Ectodermal cell (in vitro differentiated cells): ENCODE results near the gene AGER.
"Not testable (repeated sequence)": the region's sequence is repeated elsewhere in the genome, so short reads cannot be mapped to it uniquely, and the experiment has no call there.

Experiments
- H3K27ac ChIP-seq: 2 replicates; pipeline ENCODE4 v1.7.0; 2013; ENCODE audit warnings: mild to moderate bottlenecking, low read depth, low read length; ENCODE audit not compliant: insufficient read depth, poor library complexity, severe bottlenecking
- H3K27me3 ChIP-seq: 2 replicates; pipeline ENCODE4 v1.7.0; 2013; ENCODE audit warnings: mild to moderate bottlenecking, low read length; ENCODE audit not compliant: insufficient read depth, control insufficient read depth, poor library complexity, severe bottlenecking
- H3K36me3 ChIP-seq: one replicate; pipeline ENCODE4 v1.7.0; 2013; ENCODE audit warnings: low read length; ENCODE audit not compliant: control insufficient read depth, insufficient read depth
- H3K4me1 ChIP-seq: one replicate; pipeline ENCODE4 v1.7.0; 2013; ENCODE audit warnings: low read length; ENCODE audit not compliant: control insufficient read depth, insufficient read depth
- H3K4me3 ChIP-seq: 2 replicates; pipeline ENCODE4 v1.7.0; 2013; ENCODE audit warnings: low read depth, low read length, control low read depth; ENCODE audit not compliant: insufficient read depth
- H3K9me3 ChIP-seq: 2 replicates; pipeline ENCODE4 v1.7.0; 2013; ENCODE audit warnings: mild to moderate bottlenecking, low read length, moderate library complexity; ENCODE audit not compliant: control insufficient read depth
- WGBS, 2 experiments: methylation state at CpG; one replicate each; pipeline ENCODE4 v1.1.7; 2013; ENCODE audit warnings: missing lambda C conversion rate in 2 of 2; 5-methylcytosine and 5-hydroxymethylcytosine counted together

The AGER gene

GRCh38 chr6:32149092-32149755 is 34.8 kb downstream of the AGER start:
- no peaks in the 10 kb centered on the region for H3K9me3 ChIP-seq
- H3K36me3 ChIP-seq = no peaks in the 10 kb centered on the region
- H3K4me3 ChIP-seq = no peak overlapping the region
- H3K4me1 ChIP-seq = peaks cover 11% of the 10 kb centered on the region
- peaks cover 26% of the 10 kb centered on the region for H3K27me3 ChIP-seq
- WGBS, 2 experiments = 93 to 94% methylated on average over 47 of the region's 47 CpGs
- no peak overlapping the region for H3K27ac ChIP-seq

DNA sequence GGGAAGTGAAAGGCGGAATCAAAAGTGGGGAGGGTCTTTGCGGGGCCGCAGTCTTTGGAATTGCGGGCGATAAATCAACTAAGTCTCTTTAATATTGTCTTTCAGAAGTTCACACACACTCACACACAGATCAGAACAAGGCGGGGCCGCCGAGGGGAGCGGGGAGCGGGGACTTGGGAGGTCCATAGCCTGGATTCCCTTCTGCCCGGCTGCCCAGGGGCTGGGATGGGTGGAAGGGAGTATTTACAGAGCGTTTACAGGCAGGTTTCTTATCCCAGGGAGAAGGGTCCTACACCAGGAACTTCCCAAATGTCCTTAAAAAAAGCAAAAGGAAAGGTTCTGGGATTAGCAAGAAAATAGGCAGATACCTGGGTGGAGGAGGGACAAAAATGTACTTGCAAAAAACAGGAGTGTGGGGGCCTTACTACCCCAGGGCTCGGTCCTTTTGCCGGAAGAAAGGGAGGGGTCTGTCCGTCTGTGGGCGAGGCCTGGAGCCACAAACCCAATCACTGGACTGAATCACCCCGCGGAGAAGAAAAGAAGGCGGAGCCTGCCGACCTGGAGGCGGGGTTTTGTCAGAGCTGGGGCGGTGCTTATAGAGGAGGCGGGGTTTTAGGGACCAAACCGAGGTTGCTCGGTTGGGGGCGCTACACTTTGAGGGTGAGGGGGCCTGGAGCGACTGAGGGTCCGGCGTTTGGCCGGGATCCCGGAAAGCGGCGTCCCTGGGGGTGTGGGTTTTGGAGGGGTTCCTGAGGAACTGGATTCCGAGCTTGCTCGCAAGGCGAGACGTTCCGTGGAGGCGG is 35.6 kb downstream of the AGER start:
- Histone ChIP-seq H3K9me3 (no peaks in the 10 kb centered on the region), H3K4me3 (no peak overlapping the region), H3K27me3 (peaks cover 26% of the 10 kb centered on the region), H3K36me3 (no peaks in the 10 kb centered on the region), H3K4me1 (peaks cover 11% of the 10 kb centered on the region), H3K27ac (no peak overlapping the region)
- WGBS, 2 experiments = 92 to 93% methylated on average over 39 of the region's 39 CpGs

DNA sequence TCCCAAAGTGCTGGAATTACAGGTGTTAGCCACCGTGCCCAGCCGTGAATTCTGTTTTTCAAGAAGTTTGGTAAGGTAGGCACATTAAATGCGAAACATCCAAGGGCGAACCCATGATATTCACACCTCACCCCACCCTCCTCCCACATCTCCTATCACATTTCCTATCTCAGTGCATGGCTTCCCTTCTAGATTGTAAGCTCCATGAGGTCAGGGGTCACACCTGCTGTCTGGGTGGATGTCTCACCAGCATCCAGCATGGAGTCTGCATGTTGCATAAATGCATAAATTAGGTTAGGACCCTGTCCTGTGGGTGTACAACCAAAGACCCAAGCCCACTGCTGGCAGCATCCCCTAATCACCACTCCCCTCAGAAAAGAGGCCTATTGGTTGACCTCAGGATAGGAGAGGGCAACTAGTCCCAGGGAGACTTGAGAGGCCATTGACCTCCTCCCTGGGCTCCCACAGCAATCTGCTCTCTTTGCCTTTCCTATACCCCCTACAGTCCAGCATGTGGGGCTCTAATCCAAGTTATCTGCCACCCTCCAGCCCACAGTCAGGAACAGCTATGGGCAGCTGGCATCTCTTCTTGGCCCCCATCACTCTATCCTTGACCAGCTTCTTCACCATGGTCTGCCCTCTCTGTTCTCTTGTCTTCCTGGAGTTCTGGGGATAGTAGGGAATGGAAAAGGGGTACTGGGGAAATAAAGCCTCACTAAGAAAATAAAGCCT is 36.5 kb downstream of the AGER start:
- Histone ChIP-seq H3K27me3 (peaks cover 25% of the 10 kb centered on the region), H3K4me1 (peaks cover 10% of the 10 kb centered on the region), H3K27ac (no peak overlapping the region), H3K36me3 (no peaks in the 10 kb centered on the region), H3K9me3 (no peaks in the 10 kb centered on the region), H3K4me3 (no peak overlapping the region)
- 90 to 93% methylated on average over 4 of the region's 4 CpGs for WGBS, 2 experiments

GRCh38 chr6:32146687-32147086 is 37.4 kb downstream of the AGER start:
- no peak overlapping the region for H3K27ac ChIP-seq

DNA sequence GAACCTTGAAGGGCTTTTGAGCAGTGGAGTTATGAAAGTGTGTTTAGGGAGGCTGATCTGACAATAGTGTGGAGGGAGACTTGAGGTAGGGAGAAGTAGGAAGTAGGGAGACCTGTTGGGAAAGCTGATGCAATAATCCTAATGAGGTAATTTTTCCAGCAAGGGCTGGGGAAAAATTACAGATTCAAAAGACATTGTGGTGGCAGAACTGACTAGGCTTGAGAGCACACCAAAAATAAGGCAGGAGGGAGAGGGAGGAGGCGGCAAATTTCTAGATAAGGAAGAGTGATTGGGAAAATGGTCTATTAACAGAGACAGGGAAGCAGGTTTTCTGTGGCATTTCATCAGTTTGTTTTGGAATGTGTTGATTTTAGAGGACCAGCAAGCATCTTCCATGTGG is 37.8 kb downstream of the AGER start:
- H3K27ac ChIP-seq = no peak overlapping the region
- peaks cover under 1% of the 10 kb centered on the region for H3K4me1 ChIP-seq
- no peaks in the 10 kb centered on the region for H3K36me3 ChIP-seq
- H3K4me3 ChIP-seq = no peak overlapping the region
- 90 to 95% methylated on average over 1 of the region's 1 CpG for WGBS, 2 experiments
- H3K9me3 ChIP-seq = no peaks in the 10 kb centered on the region
- peaks cover 18% of the 10 kb centered on the region for H3K27me3 ChIP-seq

More at GRCh38 chr6:32146687-32147086, 37.4 kb downstream of the AGER start:
- H3K4me3 ChIP-seq = no peak overlapping the region
- no peaks in the 10 kb centered on the region for H3K36me3 ChIP-seq
- 46 to 47% methylated on average over 4 of the region's 4 CpGs for WGBS, 2 experiments
- H3K9me3 ChIP-seq = no peaks in the 10 kb centered on the region
- H3K4me1 ChIP-seq = peaks cover 3% of the 10 kb centered on the region
- H3K27me3 ChIP-seq = peaks cover 21% of the 10 kb centered on the region

DNA sequence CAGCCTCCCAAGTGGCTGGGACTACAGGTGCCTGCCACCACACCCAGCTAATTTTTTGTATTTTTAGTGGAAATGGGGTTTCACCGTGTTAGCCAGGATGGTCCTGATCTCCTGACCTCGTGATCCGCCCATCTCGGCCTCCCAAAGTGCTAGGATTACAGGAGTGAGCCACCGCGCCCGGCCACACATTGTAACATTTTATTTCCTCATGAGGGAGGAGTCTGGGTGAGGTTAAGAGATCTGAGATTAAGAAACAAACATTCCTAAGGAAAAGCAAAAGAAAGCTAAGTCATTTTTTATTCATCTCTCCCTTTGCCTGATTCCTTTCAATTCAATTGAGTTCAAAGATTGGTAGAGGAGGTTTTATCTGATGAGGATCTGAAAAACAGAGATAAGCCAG is 39.8 kb downstream of the AGER start:
- H3K4me3 ChIP-seq, H3K27me3 ChIP-seq, H3K27ac ChIP-seq, H3K9me3 ChIP-seq, H3K4me1 ChIP-seq, H3K36me3 ChIP-seq: not testable (repeated sequence)
- WGBS, 2 experiments = 90 to 99% methylated on average over 7 of the region's 7 CpGs

DNA sequence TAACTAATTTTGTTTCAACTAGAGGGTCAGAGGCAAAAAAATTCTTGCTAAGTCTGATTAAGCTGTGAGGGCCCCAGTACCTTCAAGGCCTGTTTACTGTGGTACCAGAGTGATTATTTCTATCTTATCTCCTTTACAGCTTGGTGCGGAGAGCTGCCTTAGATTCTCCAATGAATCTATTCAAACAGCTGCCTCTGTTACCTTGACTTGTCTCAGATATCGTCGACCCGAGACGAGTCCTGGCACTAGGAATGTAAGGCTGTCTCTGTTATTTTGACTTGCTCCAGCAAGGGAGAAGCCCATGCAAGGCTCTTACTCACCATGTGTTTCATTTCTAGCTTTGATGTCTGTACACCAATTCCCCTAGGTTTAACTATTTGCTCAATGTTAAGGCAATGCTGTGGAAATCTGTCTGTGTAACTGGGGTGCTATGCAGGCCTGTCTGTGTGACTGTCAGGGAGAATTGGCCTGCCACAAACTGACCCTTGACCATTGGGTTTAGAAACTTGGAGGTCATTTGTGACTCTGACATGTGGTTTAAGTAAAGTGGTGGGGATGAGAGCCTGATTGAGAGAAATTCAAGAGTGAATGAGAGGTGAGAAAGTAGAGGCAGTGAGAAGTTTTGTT is 43.5 kb downstream of the AGER start:
- H3K4me3 ChIP-seq = no peak overlapping the region
- no peaks in the 10 kb centered on the region for H3K27me3 ChIP-seq
- 87 to 94% methylated on average over 5 of the region's 5 CpGs for WGBS, 2 experiments
- no peaks in the 10 kb centered on the region for H3K4me1 ChIP-seq
- no peak overlapping the region for H3K27ac ChIP-seq
- no peaks in the 10 kb centered on the region for H3K9me3 ChIP-seq
- no peaks in the 10 kb centered on the region for H3K36me3 ChIP-seq

DNA sequence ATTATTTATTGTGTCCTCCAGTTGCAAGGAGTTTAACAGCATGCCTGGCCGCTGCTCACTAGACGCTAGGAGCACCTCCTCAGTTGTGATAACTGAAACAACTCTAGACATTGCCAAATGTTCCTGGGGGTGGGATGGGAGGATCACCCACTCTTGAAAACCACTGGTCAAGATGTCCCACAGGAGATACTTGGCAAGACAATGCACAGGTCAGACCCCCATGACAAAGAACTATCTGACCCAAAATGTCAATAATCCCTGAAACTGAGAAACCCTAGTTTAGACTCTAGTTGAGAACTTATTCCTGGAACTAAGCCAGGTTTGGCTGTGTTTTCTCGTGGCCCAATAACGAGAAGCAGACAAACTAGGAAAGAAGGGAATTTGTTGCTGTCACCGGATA is 44.5 kb downstream of the AGER start:
- WGBS, 2 experiments = 93 to 95% methylated on average over 5 of the region's 5 CpGs
- no peaks in the 10 kb centered on the region for H3K27me3 ChIP-seq
- no peaks in the 10 kb centered on the region for H3K9me3 ChIP-seq
- H3K36me3 ChIP-seq = no peaks in the 10 kb centered on the region
- no peaks in the 10 kb centered on the region for H3K4me1 ChIP-seq
- no peak overlapping the region for H3K4me3 ChIP-seq
- no peak overlapping the region for H3K27ac ChIP-seq

GRCh38 chr6:32137454-32137853 is 46.6 kb downstream of the AGER start:
- Histone ChIP-seq H3K9me3 (no peaks in the 10 kb centered on the region), H3K27me3 (peaks cover 4% of the 10 kb centered on the region), H3K4me3 (no peak overlapping the region), H3K36me3 (no peaks in the 10 kb centered on the region), H3K27ac (no peak overlapping the region), H3K4me1 (no peaks in the 10 kb centered on the region)

- 81 to 88% methylated on average over 4 of the region's 4 CpGs for WGBS, 2 experiments
- Histone ChIP-seq H3K27ac (no peak overlapping the region), H3K9me3 (no peaks in the 10 kb centered on the region), H3K36me3 (no peaks in the 10 kb centered on the region), H3K4me3 (no peak overlapping the region), H3K27me3 (peaks cover 4% of the 10 kb centered on the region), H3K4me1 (peaks cover 9% of the 10 kb centered on the region)
Observed at GRCh38 chr6:32133786-32134185, 50.3 kb downstream of the AGER start.
